ENCODE data around the gene KRT72.

KRT72 gene

DNA sequence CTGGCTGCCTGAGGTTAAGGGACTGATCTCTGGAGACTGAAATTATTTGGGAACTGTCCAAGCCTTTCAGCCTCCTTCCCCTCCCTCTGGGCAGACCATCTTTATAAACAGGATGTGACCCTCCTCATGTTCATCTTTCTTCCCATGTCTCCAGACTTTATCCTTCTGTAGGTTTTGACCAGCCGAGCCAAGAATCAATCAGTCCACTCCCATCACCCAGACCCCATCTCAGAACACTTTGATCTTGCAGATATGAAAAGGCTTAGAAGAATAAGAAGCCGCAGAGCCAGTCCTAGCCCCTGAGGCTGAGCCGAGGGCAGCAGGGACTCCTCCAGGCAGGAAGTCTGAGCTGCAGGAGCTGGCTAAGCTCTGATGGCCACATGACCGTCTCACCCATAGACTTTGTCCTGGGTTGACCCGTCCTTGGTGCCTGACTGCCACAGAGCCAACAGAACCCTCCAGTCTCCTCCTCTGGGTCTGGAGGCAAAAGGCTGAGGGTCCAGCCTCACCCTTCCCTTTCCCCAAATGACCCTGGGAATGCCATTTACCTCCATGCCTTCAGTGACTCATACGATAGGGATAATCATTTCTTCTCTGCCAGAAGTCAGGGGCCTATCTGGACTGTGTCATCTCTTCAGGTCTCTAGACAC is 49.9 kb downstream of the KRT72 start:
- no peak for DNase-seq (ENCODE audit: extremely low read depth in 1 of 2, low read depth in 1 of 2)

DNA sequence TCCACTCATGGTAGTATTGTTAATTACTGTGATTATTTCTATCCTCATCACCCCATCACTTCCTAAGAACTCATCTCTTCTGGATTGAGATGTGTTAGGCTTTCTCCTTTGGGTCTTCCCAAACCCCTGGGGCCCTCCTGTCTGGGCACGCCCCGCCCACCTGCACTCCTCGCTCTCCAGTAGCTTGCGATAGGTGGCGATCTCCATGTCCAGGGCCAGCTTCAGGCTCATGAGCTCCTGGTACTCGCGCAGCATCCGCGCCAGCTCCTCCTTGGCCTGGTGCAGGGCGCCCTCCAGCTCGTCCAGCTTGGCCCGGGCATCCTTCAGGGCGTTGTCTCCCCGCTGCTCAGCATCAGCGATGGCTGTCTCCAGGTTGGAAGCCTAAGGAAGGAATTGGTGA is 55.1 kb downstream of the KRT72 start:
- DNase-seq (ENCODE audit: extremely low read depth in 1 of 2, low read depth in 1 of 2), result no peak

DNA sequence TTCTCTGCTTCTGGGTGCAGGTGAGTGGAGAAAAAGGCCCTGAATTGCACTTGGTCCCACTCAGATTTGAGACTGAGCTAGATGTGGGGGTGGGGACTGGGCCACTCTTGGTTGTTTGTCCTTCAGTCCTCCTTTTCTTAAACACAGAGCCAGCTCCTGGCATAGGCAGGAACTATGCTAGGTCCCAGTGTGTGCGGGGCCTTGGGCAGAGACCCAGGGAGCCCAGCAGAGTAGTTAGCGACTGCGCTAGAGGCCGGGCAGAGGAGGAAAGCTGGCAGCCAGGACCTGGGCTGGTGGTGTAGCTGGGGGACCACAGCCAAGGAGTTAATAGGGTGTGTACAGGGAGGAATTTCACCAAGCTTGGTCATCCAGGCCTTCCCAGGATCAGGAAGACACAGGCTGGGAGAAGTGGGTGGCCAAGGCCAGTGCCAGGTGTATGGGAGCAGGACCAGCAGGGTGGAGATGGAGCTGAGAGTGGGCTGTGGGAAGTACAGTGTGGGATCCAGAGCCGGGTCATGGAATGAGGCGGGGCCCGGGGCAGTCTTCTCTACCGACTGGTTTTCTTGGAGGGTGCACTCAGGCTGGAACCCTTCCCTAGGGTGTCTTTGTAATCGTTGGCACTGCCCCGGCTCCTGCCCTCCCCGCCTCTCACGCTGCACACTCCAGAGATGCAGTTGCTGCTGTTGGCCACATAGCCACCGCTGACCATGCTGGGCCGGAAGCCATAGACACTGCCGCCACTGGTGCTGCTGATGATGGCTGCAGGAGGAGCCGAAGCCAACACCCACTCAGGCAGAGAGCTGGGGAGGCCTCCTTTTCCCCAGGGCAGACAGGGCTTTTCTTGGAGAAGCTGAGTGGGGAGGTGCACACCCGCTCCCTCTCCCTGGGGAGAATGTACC is 57.0 kb downstream of the KRT72 start:
- DNase-seq (ENCODE audit: extremely low read depth in 1 of 2, low read depth in 1 of 2), result no peak

DNA sequence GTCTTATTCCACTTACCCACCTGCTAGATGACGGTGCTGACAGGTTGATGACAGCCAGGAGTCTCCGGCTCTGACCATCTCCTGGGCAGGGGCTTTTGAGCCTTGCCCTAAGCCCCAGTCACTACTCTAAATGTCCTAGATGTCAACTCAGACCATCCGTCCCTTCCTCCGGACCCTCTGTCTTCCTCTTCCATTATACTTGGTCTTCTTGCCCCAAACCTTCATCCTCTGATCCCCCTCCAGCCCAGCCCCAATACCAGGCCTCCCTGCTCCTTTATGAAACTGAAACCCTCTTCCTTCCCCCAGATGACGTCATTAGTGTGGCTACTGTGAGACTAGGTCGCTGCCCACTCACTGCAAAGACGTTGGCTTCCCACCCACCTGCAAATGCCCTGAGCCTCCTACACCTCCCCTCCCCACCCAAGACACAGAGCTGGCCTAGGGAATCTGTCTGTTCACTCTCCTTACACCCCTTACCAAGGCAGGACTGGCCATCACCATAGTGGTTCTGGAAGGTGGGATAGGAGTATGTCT is 58.4 kb downstream of the KRT72 start:
- no peak for DNase-seq (ENCODE audit: extremely low read depth in 1 of 2, low read depth in 1 of 2)

DNA sequence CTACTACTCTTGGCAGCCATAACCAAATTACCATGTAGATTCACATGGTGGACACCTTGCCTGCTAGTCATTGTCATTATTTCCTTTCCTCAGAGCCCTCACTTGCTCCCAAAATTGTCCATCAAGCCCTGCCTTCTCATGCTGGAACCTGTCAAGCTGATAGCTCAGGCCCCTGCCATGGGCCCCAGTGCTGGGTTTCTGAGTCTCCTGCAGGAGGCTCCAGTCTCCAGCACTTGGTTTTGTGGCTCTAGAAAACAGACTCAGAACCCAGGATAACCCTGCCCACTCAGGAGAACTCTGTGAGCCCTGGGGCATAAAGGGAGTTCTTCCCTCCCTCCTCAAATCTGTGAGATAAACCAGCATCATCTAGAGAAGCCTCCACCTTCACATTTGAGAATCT is 59.1 kb downstream of the KRT72 start:
- no peak for DNase-seq (ENCODE audit: extremely low read depth in 1 of 2, low read depth in 1 of 2)

DNA sequence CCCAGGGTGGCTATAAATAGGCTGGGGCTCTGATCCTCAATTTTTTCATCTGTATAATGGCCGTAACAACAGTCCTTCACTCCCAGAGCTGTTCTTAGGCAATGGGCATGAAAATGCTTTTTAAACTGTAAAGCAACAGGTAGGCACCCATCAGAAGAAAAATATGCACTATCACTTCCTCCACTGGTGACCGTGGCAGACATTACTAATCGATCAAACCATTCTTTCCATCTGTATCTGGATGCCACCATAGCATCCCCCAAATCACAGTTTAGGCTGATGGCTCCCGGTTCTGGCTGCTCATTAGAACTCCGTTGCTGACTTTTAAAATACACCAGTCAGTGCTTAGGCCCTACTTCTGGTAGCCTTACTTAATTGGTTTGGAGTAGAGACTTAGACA is 59.6 kb downstream of the KRT72 start:
- DNase-seq (ENCODE audit: extremely low read depth in 1 of 2, low read depth in 1 of 2), result no peak

DNA sequence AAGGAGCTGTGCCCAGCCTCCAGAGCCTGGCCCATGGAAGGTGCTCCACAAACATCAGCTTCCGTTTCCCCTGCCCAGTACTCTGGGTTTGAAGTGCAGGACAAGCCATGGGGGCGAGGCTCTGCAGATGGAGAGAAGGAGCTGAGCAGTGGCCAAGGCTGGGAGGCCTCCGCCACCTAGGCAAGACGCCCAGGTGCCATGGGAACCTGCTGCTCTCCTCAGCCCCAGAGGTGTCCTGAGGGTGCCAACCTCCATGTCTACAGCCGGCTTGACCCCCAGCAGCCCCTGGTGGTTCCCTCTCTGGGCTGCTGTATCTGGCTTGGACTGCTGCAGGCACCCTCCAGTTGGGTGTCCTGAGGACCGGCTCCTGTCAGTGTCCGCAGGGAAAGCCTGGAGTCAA is 60.7 kb downstream of the KRT72 start:
- DNase-seq (ENCODE audit: extremely low read depth in 1 of 2, low read depth in 1 of 2), result no peak

DNA sequence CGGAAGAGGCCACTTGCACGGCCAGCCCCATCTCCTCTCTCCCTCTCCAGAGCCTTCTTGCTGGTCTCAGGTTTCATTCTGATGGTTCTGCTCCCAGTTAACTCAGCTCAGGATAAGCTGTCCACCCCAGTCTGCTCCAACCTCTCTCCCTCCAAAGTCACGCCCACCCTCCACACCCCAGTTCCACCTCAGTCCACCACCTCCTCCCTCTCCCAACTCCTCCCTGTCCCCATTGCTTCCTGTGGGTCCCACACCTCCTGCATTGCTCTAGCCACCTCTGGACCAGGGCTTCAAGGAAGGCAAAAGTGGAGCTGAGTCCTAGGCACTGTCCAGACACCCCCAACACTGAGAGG is 61.5 kb downstream of the KRT72 start:
- no peak for DNase-seq (ENCODE audit: extremely low read depth in 1 of 2, low read depth in 1 of 2)

DNA sequence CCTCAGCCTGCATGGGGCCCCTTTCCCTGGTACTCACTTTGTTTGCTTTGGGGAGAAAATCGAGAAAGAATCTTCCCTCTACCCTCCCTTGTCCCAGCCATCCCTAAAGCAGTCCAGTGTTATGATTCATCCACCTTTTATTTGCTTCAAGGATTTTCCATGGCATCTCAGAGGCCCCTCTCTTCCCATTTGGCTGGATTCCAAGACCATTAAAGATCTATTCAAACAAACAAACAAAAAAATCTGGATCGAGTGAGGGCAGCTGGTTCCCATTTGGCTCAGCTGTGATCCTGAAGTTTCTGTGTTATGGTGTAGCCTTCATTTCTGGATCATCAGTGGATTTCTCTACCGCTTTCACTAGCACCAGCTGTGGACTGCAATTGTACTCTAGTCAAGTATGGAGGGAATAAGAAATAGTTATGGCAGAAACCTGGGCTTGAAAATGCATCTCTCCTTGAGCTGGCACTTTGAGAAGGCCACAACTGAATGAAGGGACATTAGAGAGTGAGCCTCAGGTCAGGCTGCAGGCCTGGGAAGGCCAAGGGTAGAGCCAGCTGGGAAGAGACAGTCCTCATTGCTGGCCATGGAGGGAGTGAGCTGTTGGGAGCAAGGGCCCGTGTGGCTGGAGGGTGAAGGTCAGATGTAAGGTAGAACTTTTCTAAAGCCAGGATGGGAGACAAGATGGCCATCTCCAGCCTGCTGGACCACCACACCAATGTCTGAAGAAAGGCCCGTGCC is 62.0 kb downstream of the KRT72 start:
- no peak for DNase-seq (ENCODE audit: extremely low read depth in 1 of 2, low read depth in 1 of 2)

DNA sequence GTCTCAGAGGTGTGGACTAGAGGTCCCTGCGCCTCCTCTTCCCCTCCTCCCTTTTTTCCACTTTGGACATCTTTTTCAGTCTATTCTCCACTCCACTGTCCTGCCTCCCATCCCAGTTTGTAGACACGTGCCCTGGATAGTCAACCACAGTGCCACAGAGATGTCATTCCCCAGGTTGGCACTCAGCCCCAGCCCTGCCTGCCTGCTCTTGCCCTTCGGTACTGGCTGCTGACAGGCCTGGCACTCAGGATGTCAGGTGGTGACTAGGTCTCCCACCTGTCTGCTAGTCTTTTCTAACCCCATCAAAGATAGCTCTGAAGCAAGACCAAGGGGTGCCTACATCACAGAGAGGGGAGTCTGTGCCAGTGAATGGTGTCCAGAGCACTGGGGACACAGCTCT is 64.2 kb downstream of the KRT72 start:
- DNase-seq (ENCODE audit: extremely low read depth in 1 of 2, low read depth in 1 of 2), result no peak
